Activated CD8-positive, alpha-beta memory T cell treated with anti-CD3 and anti-CD28 coated beads for 24 hours (primary cell): Measurements from ENCODE around the gene CARHSP1.
"Not testable (repeated sequence)": the region's sequence is repeated elsewhere in the genome, so short reads cannot be mapped to it uniquely, and the experiment has no call there.

Source experiments
- DNase-seq: peaks from one replicate; pipeline ENCODE4 v3.0.0-alpha.2; 2020

The CARHSP1 gene

DNA sequence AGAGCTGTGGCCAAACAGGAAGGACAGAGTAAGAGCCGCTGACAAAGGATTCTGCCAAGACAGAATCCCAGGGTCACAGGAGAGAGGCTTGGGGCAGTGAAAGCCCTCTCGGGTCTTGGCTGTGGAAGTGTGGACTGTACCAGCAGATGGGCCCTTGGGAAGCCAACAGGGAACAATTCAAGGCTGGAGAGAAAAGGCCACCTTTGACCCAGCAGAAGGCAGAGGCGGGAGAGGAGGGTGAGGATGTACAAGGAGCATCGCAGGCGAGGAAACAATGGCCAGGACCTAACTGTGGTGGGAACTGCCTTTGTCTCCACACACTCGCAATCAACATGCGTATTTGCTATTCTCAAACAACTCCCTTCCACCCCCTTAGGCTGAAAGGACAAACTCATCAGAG, 15.7 kb downstream of the CARHSP1 start:
- DNase-seq: no peak

DNA sequence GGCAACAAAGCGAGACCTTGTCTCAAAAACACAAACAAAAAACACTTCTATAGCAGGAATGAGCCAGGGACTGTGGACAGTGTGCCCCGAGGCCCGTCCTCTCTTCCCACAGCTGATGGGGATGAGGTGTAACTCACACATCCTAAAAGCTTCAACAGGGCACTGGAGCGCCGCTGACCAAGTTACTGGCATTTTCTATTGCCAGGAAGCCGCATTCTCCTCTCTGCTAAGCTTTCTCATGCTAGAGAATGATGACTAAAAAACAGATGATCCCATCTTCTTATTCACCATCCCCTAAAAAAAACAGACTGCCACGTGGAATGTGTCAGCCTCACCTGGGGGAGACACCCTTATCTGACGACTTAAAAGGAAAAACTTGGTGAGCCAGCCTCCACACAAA, 16.3 kb downstream of the CARHSP1 start:
- DNase-seq: no peak

DNA sequence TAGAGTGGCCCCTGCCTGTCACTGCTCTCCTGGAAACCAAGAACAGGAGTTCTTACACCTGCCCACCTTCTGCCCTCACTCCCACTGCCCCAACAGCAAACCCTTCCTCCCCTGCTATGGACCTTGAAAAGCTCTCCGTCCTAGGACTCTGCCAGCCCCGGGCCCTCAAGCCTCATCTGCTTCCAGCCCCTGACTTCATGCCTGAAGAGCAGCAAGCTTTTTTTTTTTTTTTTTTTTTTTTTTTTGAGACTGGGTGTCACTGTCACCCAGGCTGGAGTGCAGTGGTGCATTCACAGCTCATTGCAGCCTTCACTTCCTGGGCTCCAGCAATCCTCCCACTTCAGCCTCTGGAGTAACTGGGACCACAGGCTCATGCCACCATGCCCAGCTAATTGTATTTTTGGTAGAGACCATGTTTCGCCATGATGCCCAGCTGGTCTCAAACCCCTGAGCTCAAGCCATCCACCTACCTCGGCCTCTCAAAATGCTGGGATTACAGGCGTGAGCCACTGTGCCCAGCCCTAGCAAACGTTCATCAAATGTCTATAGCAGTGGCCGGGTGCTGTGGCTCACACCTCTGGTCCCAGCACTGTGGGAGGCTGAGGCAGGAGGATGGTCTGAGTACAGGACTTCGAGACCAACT, 16.9 kb downstream of the CARHSP1 start:
- DNase-seq: no peak

DNA sequence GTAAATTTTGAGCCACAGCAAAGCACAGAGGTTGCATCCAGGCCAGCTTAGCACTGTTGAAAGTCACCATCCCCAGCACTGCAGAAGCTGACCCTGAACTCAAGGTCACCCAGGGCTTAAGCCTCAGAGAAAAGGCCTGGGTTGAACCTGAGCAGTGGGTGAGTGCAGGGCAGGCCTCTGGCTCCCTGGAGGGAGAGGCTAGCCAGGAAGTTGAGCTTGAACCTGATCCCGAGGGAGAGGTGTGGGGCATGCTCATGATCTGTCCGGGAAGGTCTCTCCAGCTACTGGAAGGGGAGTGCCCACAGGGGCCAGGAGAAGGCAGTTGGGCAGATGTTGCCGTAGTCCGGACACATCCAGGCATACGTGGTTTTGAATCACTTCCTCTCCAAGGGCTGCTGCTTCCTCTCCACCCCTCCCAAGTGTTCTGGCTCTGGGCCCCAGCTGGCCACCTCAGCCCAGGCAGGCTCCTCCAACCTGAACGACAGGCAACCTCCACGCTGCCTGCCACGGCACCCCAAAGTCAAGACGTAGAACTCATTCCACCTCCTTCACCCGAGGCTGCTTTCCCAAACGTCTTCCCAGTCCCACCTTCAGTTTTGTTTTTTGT, 18.4 kb downstream of the CARHSP1 start:
- DNase-seq: no peak

DNA sequence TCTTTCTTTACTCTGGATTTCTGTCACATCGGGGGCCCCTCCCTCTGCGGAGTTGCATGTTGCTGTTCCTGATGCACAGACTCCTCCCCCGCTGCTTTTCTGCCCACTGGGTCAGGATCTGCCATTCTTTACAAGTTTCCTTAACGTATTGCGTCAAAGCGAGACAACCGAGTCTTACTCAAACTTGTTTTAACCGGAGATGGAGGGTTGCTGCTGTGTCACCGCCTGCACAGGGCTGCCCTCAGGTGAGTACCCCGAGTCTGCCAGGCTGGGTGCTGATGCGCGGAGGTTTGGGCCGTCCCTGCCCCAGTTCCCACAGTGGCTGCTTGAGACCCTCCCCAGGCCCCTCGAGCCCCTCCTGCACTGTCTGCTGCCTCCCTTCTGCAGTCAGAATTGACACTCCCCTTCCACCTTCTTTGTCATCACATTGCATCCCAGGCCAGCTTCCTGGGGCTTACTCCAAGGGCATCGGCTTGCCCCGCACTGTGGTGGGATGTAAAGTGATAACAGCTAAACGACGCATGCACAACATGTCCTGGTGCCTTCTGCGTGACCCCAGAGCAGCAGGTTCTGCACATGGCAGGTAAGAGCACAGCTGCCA, 19.3 kb downstream of the CARHSP1 start:
- DNase-seq: no peak

DNA sequence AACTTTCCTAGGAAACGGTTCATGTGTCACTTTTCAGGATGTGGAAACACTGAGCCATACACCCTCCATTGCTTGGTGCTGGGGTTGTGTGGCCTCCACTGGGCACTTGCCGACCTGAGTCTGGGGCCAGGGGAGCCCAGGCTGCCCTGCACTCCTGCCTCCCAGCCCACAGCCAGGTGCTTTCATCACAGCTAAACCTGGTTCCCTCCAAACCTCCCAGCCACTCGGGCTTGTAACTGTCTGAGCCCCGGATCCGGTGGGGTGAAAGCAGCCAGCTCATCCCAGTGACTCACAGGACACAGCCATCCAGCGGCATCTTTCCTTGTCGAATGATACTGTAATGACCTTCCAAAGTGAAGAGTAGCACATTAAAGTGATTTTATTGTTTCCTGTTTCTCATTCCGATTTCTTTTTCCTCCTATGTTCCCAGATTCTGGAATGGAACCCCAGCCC, 19.8 kb downstream of the CARHSP1 start:
- peak; percentile 51 for DNase-seq

DNA sequence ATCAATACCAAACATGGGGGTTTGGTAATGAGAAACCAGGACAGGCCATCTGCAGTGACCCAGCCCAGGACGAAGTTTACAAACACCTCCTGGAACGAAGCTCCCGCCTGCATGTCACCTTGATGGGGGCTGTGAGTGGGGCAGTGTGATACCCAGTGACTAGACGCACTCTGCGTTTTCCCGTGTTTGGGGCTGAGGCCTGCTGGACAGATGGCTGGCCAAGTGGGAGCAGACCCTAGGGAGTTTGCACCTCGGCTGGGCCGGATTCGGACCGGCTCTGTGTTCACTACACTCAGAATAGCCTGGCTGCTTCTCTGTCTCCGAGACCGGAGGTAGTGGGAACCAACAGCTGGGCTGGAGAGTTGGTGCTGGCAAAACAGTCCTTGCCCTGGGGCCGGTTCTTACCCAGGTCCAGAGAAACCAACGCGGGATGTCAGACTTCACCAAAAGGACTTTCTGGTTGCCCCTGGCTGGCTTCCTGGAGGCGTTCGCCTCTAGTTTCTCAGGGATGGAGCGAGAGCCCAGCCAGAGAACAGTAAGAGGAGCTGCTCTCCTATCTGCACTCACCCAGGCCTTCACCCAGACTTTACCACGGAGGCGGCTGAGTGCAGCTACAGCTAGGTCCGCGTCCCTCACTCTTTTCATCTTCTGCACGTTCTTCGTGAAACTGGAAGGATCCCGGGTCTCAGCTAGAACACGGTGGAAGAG, 20.4 kb downstream of the CARHSP1 start:
- no peak for DNase-seq

DNA sequence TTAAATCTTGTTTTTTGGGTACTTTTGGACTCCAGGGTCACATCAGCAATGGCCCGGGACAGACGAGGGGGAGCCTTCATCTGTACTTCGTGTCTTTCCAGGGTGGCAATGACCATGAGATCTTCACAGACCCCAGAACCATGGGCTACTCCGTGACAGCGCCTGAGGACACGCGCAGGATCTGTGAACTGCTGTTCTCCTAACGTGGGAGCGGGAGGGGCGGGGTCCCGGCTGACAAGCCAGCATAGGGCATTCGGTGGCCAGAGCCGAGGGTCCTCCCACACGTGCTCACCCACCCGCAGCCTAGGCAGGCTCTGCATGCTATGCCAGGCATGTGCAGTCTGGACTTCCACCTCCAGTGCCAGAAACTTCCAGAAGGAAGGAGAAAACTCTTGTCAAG, 21.2 kb downstream of the CARHSP1 start:
- DNase-seq: peak; percentile 48

DNA sequence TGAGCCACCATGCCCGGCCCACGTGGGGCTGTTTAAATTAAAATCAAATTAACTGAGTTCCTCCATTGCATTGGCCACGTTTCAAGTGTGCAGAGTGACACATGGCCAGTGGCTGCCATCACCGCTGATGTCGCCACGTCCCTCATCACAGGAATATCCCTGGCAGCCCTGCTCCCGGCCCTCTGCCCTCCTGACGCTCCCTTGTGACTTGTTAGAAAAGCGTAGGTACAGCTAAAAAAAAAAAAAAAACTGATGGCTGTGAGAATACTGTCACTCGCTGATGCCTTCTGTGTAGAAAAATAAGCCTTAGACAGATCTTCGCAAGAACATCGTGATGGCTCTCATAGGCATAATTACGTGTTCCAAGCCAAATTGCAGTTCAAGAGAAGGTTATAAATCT, 21.7 kb downstream of the CARHSP1 start:
- DNase-seq: no peak

DNA sequence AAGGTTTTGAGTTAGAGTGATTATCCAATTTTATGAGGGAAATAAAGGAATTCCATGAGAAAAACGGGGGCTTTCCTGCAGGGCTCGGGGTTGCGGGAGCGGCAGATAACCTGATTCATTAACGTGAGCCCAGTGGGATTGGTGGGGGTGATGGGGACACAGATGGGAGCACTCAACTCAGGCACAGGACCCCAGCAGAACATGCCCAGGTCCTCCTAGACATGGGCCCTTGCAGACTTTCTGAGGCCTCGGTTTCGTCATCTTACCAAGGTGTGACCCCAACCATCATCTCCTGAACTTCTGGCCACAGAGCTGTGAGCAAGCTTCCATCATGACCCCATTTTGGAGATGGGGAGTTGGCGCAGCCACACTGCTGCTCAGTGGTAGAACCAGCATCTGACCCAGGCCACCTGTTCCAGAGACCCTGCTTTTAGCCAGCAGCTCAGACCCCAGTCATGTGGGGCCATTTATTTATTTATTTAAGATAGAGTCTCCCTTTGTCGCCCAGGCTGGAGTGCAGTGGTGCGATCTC, 22.3 kb downstream of the CARHSP1 start:
- DNase-seq: no peak

DNA sequence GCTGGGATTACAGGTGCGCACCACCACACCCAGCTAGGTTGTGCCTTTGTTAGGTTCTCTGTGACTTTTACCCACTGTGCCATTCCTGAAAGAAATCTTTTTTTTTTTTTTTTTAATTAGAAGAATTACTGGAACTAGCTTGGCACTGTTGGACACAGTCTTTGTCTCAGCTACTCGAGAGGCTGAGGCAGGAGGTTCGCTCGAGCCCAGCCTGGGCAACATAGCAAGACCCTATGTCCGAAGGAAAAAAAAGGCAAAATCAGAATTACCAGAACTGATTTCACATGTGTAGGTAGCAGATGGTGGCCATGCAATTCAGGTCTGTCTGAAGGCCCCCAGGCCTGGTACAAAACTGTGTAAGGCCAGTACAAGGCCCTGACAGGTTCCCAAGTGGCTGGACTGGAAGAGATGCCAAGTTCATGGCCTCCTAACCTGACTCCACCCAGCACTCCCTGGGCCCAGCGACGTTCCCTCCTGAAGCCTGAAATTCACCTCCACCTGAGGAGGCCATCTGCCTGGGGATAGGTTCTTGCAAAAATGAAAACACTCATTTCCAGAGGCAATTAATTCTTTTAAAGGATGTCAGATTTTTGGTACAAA, 23.0 kb downstream of the CARHSP1 start:
- DNase-seq: no peak

DNA sequence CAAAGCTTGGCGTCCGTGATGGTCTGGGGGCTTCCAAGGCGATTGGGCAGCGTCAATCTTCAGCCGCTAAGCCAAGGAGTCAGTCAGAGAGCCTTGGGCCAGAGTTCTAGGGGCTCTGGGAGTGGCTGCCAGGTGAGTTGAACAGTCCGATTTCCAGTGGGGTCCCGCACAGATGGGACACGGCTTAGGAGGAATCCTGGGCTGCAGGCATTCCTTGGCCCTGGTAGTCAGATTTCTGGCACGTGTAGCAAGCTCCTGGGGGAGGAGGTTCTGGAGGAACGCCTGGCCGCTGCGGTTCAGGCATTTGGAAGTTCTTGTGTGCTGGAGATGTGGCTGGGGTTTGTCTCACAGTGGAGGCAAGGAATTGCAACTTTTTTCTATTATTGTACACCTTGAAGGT, 25.5 kb downstream of the CARHSP1 start:
- DNase-seq: not testable (repeated sequence)

DNA sequence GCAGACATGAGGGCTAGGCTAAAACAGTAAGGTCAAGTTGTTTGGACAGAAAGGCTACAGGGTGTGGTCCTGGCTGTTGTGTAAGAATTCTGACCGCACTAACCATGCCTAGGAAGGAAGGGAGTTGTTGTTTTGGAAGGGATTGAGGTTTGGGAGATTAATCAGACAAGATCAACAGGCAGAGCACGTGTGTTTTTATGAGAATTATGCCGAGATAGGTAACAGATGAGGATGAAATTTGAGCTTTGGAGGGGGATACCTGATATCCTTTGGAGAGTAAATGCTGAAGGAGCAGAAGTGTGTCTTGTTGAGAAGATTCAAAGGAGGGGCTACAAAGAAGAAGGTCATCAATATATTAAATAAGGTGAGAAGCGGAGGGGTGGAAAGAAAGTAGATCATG, 26.8 kb downstream of the CARHSP1 start:
- not testable (repeated sequence) for DNase-seq

DNA sequence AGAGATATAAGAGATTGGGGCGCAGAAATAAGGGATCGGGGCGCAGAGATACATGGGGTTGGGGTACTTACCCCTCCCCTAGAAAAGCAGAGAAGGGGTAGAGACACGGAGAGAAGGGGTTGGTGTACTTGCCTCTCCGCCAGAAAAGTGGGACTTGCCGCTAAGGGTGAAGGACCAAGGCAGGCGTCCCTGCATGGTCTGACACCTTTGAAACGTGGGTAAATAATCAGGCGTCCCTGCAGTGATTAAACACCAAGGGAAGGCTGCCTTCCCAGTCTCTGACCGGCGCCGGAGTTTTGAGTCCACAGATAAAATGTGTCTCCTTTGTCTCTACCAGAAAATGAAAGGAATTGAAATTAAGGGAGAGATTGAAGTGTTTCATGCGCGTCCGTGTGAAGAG, 31.2 kb downstream of the CARHSP1 start:
- not testable (repeated sequence) for DNase-seq

DNA sequence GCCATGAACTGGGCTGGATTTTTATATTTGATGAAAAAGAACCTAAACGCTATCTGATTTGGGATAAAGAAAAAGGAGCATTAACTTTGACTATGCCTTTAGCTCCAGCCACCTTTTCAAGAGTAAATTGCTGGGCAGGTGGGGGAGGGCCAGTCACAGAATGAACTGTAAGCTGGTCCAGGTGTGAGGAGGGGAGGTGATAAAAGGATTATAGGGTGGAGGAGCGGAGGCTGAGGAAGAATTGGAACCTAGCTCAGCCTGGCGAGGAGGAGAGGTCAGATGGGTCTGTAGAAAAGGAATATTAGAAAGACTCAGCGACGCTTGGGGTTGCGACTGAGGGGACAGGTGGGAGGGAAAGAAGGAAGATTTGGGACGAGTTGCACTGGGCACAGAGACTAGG, 32.0 kb downstream of the CARHSP1 start:
- DNase-seq: not testable (repeated sequence)

DNA sequence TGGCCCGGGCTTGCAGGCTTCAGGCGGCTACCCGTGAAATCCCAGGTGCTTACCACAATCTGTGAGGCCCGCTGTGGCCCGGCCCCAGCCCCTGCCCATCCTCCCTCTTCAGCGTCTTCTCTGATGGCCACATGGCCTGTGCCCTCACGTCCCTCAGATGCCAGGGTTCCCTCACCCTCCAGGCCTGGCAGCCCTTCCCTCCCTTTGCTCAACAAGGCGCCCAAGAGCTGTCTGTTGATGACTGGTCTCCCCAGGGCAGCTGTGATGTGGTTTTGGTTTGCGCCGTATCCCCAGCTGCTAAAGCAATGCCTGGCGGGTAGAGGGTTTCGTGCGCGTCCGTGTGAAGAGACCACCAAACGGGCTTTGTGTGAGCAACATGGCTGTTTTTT, 36.1 kb downstream of the CARHSP1 start:
- no peak for DNase-seq

DNA sequence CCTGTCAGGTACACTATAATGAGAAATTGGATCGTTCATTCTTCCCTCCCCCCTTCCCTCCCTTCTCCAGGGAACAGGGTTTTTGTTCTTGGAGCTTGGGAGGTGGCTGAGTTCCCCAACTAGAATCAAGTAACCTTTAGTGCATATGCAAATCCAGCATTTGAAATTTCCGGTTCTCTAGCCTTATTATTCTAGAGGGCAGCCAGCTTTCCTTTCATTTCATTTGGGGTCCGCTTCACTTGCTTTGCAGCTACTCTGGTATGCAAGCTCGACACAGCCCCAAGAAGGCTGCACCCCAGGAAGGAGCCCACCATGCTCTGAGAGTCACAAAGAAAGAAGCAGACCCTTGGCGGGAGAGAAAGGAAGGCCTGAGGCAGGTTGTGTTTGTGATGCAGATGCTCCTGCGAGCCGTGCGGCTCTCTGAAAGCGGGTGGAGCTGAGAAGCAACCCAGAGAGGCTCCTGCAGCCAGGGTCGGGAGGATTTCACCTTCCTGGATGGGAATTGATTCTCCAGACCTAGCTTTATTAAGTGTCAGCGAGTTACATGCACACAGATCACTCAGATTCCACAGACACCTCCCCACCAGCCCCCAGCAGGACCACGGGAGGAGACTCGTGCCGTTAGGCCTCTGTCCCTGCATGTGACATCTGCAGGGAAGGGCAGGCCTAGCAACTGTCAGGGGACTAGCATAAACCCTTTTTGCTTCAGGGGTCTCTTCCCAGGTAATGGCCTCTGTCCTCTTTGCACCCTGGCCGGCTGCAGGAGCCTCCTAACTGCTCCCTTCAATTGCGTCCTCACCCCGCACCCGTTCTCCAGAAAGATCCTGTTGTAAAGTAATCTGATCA, 36.7 kb downstream of the CARHSP1 start:
- DNase-seq: no peak

DNA sequence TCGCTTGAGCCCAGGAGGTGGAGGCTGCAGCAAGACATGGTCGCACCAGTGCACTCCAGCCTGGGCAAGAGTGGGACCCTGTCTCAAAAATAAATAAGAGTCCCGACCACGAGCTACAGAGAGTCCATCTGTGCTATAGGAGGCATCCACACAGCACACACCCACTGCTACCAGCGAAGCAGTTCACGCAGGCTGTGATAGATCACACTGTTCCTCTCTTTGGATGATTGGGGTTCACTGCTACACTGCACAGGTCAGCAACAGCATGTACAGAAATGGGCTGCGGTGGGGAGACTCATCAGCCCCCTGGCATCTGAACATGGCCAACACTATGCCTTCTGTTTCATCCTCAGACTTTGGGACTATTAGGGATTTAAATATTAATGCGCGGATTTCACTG, 37.4 kb downstream of the CARHSP1 start:
- DNase-seq: no peak

DNA sequence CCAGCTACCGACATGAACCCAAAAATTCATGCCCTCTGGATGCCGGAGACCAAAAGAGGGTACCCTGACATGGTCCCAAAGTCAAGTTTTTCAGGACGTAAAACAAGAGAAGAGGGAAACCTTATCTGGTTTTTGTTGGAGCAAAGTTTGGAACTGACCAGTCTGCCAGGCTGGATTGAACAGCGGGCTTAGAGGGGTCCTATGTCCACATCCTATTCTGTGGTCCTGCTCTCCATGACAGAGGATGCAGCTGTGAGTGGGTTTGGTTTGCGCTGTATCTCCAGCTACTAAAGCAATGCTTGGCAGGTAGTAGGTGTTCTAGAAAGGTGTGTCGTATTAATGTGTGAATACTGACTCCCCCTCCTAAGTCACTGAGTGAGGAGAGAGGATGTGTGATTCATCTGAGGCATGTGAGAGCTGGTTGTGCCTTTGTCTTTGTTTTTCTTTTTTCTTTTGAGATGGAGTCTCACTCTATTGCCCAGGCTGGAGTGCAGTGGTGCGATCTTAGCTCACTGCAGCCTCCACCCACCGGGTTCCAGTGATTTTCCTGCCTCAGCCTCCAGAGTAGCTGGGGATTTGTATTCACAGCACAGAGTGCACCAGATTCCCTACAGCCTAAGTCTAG, 40.2 kb downstream of the CARHSP1 start:
- DNase-seq: no peak

DNA sequence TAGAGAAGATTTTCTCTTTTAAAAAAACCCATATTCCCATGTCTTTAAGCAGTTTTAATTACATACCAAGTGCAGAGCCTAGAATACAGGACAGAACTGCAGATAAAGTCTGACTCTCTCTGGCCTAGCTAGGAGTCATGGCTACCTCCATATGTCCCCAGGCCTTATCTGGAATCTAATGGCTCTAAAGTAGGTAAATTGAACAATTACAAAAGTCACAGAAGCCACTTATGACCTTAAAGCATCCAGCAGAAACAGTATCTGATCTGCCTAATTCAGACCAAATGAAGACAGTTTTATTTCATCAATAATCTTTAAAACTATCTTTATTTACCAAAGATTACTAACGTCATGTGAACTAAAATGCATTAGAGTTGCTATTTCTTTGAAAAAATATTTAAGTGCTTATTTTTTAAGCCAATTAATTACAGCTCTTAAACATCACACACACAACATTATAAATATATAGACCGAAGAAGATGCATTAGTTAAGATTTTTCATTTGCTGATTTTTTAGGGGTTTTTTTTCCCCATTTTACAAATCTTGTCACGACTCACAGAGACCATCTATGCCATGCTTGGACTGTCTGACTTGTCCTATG, 42.4 kb downstream of the CARHSP1 start:
- no peak for DNase-seq

DNA sequence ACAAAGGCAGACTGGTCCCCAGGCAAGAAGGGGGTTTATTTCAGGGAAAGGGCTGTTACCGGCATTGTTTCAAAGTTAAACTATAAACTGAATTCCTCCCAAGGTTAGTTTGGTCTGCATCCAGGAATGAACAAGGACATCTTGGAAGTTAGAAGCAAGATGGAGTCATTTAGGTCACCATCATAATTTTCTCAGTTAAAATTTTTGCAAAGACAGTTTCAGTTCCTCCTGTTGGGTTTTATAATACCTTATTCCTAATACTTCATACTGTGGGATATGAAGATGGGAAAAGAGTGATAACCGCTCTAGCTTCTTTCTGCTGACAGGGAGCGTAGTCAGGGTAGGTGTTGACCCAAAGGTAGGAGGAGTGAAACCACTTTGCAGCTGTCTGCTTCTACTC, 46.4 kb downstream of the CARHSP1 start:
- DNase-seq: no peak
